GM12878 (cell line): ENCODE results near the gene ZDHHC14. TPM values are rescaled to one million over a fixed set of nuclear protein-coding genes. Genes with fewer than 3 reads are reported as not detected.

Source experiments
- ATAC-seq: fragments of 200-7000 bp; cut with Tn5 transposase; 3 replicates; pipeline ENCODE4 v1.9.1; 2020; ENCODE audit warnings: mild to moderate bottlenecking, moderate library complexity
- BruUV-seq: library from RNA; stranded (reverse); fragments of 400-500 nt; replicated peaks from 2 replicates; lab custom pipeline; 2021; lab: Mats Ljungman, UMichigan
- CTCF ChIA-PET: fragments of 300-600 bp; sonication (Branson Sonifier 250); formaldehyde crosslinking; extraction: SDS; loops from one replicate; lab custom pipeline; 2021; ENCODE audit warnings: inconsistent platforms; lab: Yijun Ruan, JAX
- POLR2A ChIA-PET: fragments of 350-600 bp; formaldehyde crosslinking; extraction: SDS; loops from one replicate; lab custom pipeline; 2021; ENCODE audit warnings: inconsistent platforms; lab: Charles Lee
- RAD21 ChIA-PET: fragments of 300-600 bp; sonication (Branson Sonifier 250); formaldehyde crosslinking; loops from one replicate; lab custom pipeline; 2023; ENCODE audit warnings: antibody characterized with exemption; ENCODE audit not compliant: unreplicated experiment; lab: Charles Lee
- SMC1A ChIA-PET: fragments of 300-600 bp; sonication (Branson Sonifier 250); formaldehyde crosslinking; loops from one replicate; lab custom pipeline; 2023; ENCODE audit not compliant: unreplicated experiment, uncharacterized antibody; lab: Charles Lee
- DNase-seq: peaks from one replicate; pipeline ENCODE4 v3.0.0-alpha.2; 2011; ENCODE audit warnings: low read depth, low spot score
- FAIRE-seq: peaks from 3 replicates; lab custom pipeline; 2011; peaks lifted over from hg19 to GRCh38; lab: Jason Lieb, UNC
- H2AFZ ChIP-seq: 2 replicates; pipeline ENCODE4 v1.6.0; 2011; ENCODE audit warnings: low read depth, low read length, control low read depth; ENCODE audit not compliant: control insufficient read depth
- H3K27ac ChIP-seq: 2 replicates; pipeline ENCODE4 v1.5.1; 2011; ENCODE audit warnings: control low read depth; ENCODE audit not compliant: control insufficient read depth, insufficient read depth
- H3K27me3 ChIP-seq, 2 experiments: replicated peaks in 1 of 2; 2 replicates each; pipeline versions ENCODE4 v1.6.0 to v1.6.1; 2011; ENCODE audit warnings: low read length in 1 of 2; ENCODE audit not compliant: control insufficient read depth in 2 of 2, insufficient read depth in 2 of 2
- H3K36me3 ChIP-seq, 2 experiments: 2 replicates each; pipeline ENCODE4 v1.5.1; 2011; ENCODE audit warnings: low read length in 1 of 2; ENCODE audit not compliant: control insufficient read depth in 2 of 2, insufficient read depth in 2 of 2
- H3K4me1 ChIP-seq: 2 replicates; pipeline ENCODE4 v1.6.1; 2011; ENCODE audit warnings: mild to moderate bottlenecking, low read length, moderate library complexity, mixed read lengths; ENCODE audit not compliant: control insufficient read depth, insufficient read depth
- H3K4me2 ChIP-seq: 2 replicates; pipeline ENCODE4 v1.6.0; 2011; ENCODE audit warnings: control low read depth; ENCODE audit not compliant: control insufficient read depth, insufficient read depth
- H3K4me3 ChIP-seq: fragments of 200-600 bp; sonication (generic); 2 replicates; pipeline ENCODE4 v1.5.1; 2016
- H3K79me2 ChIP-seq: 2 replicates; pipeline ENCODE4 v1.6.0; 2011; ENCODE audit warnings: low read length; ENCODE audit not compliant: control insufficient read depth, insufficient read depth
- H3K9ac ChIP-seq: 2 replicates; pipeline ENCODE4 v1.8.0; 2011; ENCODE audit warnings: low read length, control low read depth, mixed read lengths; ENCODE audit not compliant: control insufficient read depth, insufficient read depth
- H3K9me3 ChIP-seq: replicated peaks from 3 replicates; pipeline ENCODE4 v1.5.1; 2011; ENCODE audit warnings: mild to moderate bottlenecking, low read length; ENCODE audit not compliant: control insufficient read depth, insufficient read depth
- H4K20me1 ChIP-seq: 2 replicates; pipeline ENCODE4 v1.6.0; 2011; ENCODE audit not compliant: control insufficient read depth, insufficient read depth
- BCL11A ChIP-seq: IDR thresholded peaks from 2 replicates; pipeline ENCODE4 v1.6.1; 2011; ENCODE audit warnings: low read depth, low read length
- E2F8 ChIP-seq: fragments of 450-650 bp; IDR thresholded peaks from 2 replicates; pipeline ENCODE4 v1.6.1; 2018; ENCODE audit warnings: mild to moderate bottlenecking, low read depth, moderate library complexity; ENCODE audit not compliant: partially characterized antibody
- IKZF1 ChIP-seq: fragments of 450-650 bp; conservative IDR thresholded peaks from 2 replicates; pipeline ENCODE4 v1.6.1; 2017; ENCODE audit warnings: antibody characterized with exemption, mild to moderate bottlenecking
- MEF2A ChIP-seq: IDR thresholded peaks from 2 replicates; pipeline ENCODE4 v1.6.1; 2011; ENCODE audit warnings: low read depth, mild to moderate bottlenecking, low read length, moderate library complexity; ENCODE audit not compliant: insufficient read depth
- MEF2B ChIP-seq: fragments of 450-650 bp; IDR thresholded peaks from 2 replicates; pipeline ENCODE4 v1.6.1; 2018; ENCODE audit warnings: mild to moderate bottlenecking, moderate library complexity; ENCODE audit not compliant: partially characterized antibody, poor library complexity, severe bottlenecking
- MXI1 ChIP-seq: fragments of 150-350 bp; IDR thresholded peaks from 2 replicates; pipeline ENCODE4 v1.6.1; 2011; ENCODE audit warnings: low read depth, mild to moderate bottlenecking, inconsistent platforms, low read length, improper control_type of control experiment
- NFIC ChIP-seq: IDR thresholded peaks from 2 replicates; pipeline ENCODE4 v1.6.1; 2012; ENCODE audit warnings: low read depth, mild to moderate bottlenecking, inconsistent platforms, low read length, moderate library complexity
- PAX5 ChIP-seq: IDR thresholded peaks from 2 replicates; pipeline ENCODE4 v1.6.1; 2011; ENCODE audit warnings: low read depth, low read length, borderline replicate concordance
- RAD51 ChIP-seq: fragments of 450-650 bp; IDR thresholded peaks from 2 replicates; pipeline ENCODE4 v1.6.1; 2016; ENCODE audit warnings: moderate library complexity, mild to moderate bottlenecking, inconsistent platforms
- STAT1 ChIP-seq: fragments of 450-650 bp; conservative IDR thresholded peaks from 2 replicates; pipeline ENCODE4 v1.6.1; 2014; ENCODE audit warnings: antibody characterized with exemption, mild to moderate bottlenecking
- TAF1 ChIP-seq: IDR thresholded peaks from 2 replicates; pipeline ENCODE4 v1.6.1; 2011; ENCODE audit warnings: mild to moderate bottlenecking, low read depth, low read length, borderline replicate concordance
- TCF12 ChIP-seq: IDR thresholded peaks from 2 replicates; pipeline ENCODE4 v1.6.1; 2011; ENCODE audit warnings: low read depth, mild to moderate bottlenecking, low read length
- TCF3 ChIP-seq: IDR thresholded peaks from 2 replicates; pipeline ENCODE4 v1.6.1; 2012; ENCODE audit warnings: low read depth, mild to moderate bottlenecking, low read length, borderline replicate concordance; ENCODE audit not compliant: insufficient read depth
- TCF7 ChIP-seq: IDR thresholded peaks from 2 replicates; pipeline ENCODE4 v1.6.1; 2014; ENCODE audit warnings: antibody characterized with exemption, borderline replicate concordance
- ZNF592 ChIP-seq: fragments of 450-650 bp; IDR thresholded peaks from 2 replicates; pipeline ENCODE4 v1.6.1; 2017; ENCODE audit warnings: mild to moderate bottlenecking, moderate library complexity
- WGBS: methylation state at CpG from one replicate; pipeline ENCODE4 v1.1.6; 2016; ENCODE audit warnings: low lambda C conversion rate; ENCODE audit not compliant: insufficient replicate concordance, insufficient coverage; ENCODE audit errors: missing lambda C conversion rate; 5-methylcytosine and 5-hydroxymethylcytosine counted together
- in situ Hi-C: fragments of 300-500 bp; cut with MboI; formaldehyde crosslinking; loops from 9 replicates; pipeline ENCODE4 v1.14.3; 2018; ENCODE audit warnings: mixed read lengths
- intact Hi-C: fragments of 100-400 bp; cut with micrococcal nuclease; formaldehyde crosslinking; loops from one replicate; pipeline ENCODE4 v1.14.2; 2022; ENCODE audit not compliant: unreplicated experiment
- polyA plus RNA-seq, 11 experiments: library from polyadenylated mRNA; depleted of rRNA in 4 of 11; unstranded in 6 of 11; stranded (reverse) in 5 of 11; fragments of >200 nt; fragmentation: Nextera tagmentation in 4 of 11; fragmentation: Illumina TruSeq in 1 of 11; extraction: Ambion mirVana in 4 of 11; extraction: Trizol in 1 of 11; gene quantifications; 1 replicate in 1 of 11; 2 replicates in 10 of 11; pipeline versions ENCODE4 v1.2.1 to v1.2.3, GENCODE V29; 2011 to 2016; ENCODE audit warnings: inconsistent platforms in 2 of 11, missing spikeins in 2 of 11, low read depth in 1 of 11
- total RNA-seq, 4 experiments: library from RNA; depleted of rRNA in 3 of 4; stranded (reverse); fragments of >200 nt in 3 of 4; fragmentation: Illumina TruSeq in 1 of 4; extraction: Trizol in 1 of 4; gene quantifications; 2 replicates each; pipeline versions ENCODE4 v1.2.1 to v1.2.3, GENCODE V29; 2013 to 2021

The ZDHHC14 gene
- total and polyA plus RNA-seq, 10 of the 15 experiments (the other 5 are each of a cell fraction or from before 2014, with no cell fraction given) = 0.15 to 16.0 (median 0.76) TPM; not detected in 1

DNA sequence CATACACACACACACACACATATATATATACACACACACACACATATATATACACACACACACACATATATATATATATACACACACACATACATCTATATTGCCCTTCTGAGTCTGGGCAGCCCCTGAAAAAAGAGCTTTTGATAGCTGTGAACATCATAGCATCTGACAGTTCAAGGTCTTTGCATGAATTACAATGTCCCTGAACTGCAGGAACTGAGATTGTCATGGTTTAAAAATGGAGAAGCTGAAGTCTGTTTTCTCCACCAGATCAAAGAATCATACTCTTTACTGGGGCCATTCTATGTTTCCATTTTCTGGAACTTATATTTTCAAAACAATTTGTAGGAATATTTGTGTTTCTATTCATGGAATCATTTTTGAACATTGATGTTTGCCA lies 189.8 kb downstream of the ZDHHC14 start (continued):
- TF ChIP-seq MXI1 = 0 out of 2 replicates have a peak, but pooled peaks have one; percentile 48
- peak; percentile 90 for TF ChIP-seq ZNF592
- TF ChIP-seq, all 136 proteins: peak for 8

- ChIA-PET POLR2A (interaction anchor here (0.6 to 3.3 kb wide), 10 partner anchors 9 to 249 kb away, joined by 3 to 30 read pairs (median 4); partner anchors contain the start of gene TMEM242), RAD21 (interaction anchor here (0.7 to 5.2 kb wide), 19 partner anchors 9 to 302 kb away, joined by 3 to 121 read pairs (median 4); partner anchors contain the start of gene TMEM242), SMC1A (interaction anchor here (0.7 to 17.5 kb wide), 31 partner anchors 8 to 256 kb away, joined by 3 to 431 read pairs (median 4); no protein-coding TSS in a partner anchor), CTCF (interaction anchor here (0.5 to 4.0 kb wide), 18 partner anchors 9 to 256 kb away, joined by 3 to 42 read pairs (median 6); partner anchors contain the start of gene TMEM242)
- DNase-seq (peak; percentile 68), ATAC-seq (peak; percentile 69), FAIRE-seq (peak; percentile 70)
- H2AFZ ChIP-seq = no peak overlapping the region; the same call in 1 of the 2 replicates
- peak overlapping the region; percentile 60 for H3K27ac ChIP-seq
- no peaks in the 10 kb centered on the region for H3K79me2 ChIP-seq
- no peaks in the 10 kb centered on the region for H3K27me3 ChIP-seq
- intact Hi-C loops (no loop called here), in situ Hi-C loops (no loop called here)
- H3K4me3 ChIP-seq = no peak overlapping the region
- H3K9me3 ChIP-seq = peaks cover 2% of the 10 kb centered on the region
- H4K20me1 ChIP-seq = no peaks in the 10 kb centered on the region
- peak overlapping the region; percentile 36 for H3K4me2 ChIP-seq
- no TSS peak for BruUV-seq
- peaks cover 22% of the 10 kb centered on the region for H3K4me1 ChIP-seq
- H3K9ac ChIP-seq = no peak overlapping the region
- WGBS = 0% methylated on average over 4 of the region's 4 CpGs
- H3K36me3 ChIP-seq = no peaks in the 10 kb centered on the region
- TF ChIP-seq MEF2B = peak; percentile 83
- TF ChIP-seq BCL11A = 0 out of 2 replicates have a peak, but pooled peaks have one; percentile 33
- no peak for TF ChIP-seq TCF7
- no peak for TF ChIP-seq E2F8
- TF ChIP-seq PAX5 = peak; percentile 32; the same call in 1 of the 2 replicates
- TF ChIP-seq TAF1 = peak; percentile 30; the same call in 1 of the 2 replicates
- TF ChIP-seq NFIC = peak; percentile 26; the same call in 1 of the 2 replicates
- TF ChIP-seq TCF12 = peak; percentile 78
- TF ChIP-seq STAT1 = no peak
- peak; percentile 92 for TF ChIP-seq MEF2A
- peak; percentile 62; the same call in 1 of the 2 replicates for TF ChIP-seq TCF3
- TF ChIP-seq RAD51 = no peak
- TF ChIP-seq IKZF1 = no peak; the same call in 1 of the 2 replicates
Observed at GRCh38 chr6:157571269-157571668, 190.3 kb downstream of the ZDHHC14 start.
